MM.1S (cell line): ENCODE measurements around the gene GPR17.

Experiments
- EZH2phosphoT487 ChIP-seq: fragments of 300-600 bp; sonication (generic); IDR thresholded peaks from 2 replicates; pipeline ENCODE4 v1.6.1; 2018; ENCODE audit warnings: antibody characterized with exemption, low read length
- TF ChIP-seq, protein P1 (sequence below): fragments of 300-600 bp; sonication (generic); IDR thresholded peaks from 2 replicates; pipeline ENCODE4 v1.5.1; 2016; ENCODE audit warnings: antibody characterized with exemption, low read length, mixed read lengths

DNA sequence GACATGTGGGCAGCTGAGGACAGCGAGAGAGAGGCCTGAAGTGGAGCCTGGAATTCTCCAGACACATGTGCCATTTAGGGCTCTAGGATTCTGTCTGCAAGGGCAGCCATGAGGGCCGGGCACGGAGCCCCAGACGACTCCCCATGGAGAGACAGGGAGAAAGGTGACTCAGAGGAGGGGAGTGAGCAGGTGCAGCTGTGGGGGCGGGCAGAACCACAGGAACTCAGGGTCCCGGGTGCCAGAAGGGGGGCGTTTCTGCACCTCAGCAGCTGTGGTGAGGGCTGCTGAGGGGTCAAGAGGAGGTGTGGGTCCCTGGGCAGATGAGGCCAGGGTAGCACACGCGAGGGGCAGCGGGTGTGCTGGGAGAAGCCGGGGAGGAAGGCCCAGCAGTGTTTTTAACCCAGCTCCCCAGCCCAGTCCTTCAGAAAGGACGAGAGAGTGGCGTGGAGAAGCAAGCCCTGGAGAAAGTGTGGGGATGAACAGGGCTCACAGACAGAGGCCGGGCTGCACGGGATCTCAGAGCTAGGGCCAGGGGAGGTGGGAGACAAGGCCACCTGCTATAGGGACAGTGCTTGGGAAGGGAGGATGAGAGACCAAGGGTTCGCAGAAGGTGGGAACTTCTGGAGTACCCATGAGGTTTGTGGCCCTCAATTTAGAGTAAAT, 7.6 kb downstream of the GPR17 start:
- TF ChIP-seq, protein P1, sequence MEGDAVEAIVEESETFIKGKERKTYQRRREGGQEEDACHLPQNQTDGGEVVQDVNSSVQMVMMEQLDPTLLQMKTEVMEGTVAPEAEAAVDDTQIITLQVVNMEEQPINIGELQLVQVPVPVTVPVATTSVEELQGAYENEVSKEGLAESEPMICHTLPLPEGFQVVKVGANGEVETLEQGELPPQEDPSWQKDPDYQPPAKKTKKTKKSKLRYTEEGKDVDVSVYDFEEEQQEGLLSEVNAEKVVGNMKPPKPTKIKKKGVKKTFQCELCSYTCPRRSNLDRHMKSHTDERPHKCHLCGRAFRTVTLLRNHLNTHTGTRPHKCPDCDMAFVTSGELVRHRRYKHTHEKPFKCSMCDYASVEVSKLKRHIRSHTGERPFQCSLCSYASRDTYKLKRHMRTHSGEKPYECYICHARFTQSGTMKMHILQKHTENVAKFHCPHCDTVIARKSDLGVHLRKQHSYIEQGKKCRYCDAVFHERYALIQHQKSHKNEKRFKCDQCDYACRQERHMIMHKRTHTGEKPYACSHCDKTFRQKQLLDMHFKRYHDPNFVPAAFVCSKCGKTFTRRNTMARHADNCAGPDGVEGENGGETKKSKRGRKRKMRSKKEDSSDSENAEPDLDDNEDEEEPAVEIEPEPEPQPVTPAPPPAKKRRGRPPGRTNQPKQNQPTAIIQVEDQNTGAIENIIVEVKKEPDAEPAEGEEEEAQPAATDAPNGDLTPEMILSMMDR: no peak
- no peak for TF ChIP-seq EZH2phosphoT487
